ENCODE measurements around the gene KIDINS220. TPM values are rescaled to one million over a fixed set of nuclear protein-coding genes. Genes with fewer than 3 reads are reported as not detected.

KIDINS220 gene
- total RNA-seq, 2 experiments from 2014 or later, result 23.1 to 23.5 TPM

- intact Hi-C loops (cut with micrococcal nuclease), result no loop called here
- CTCF ChIA-PET, result no interaction called here
- H3K9me3 Mint-ChIP-seq, result no peaks in the 10 kb centered on the region
- no peak overlapping the region for H3K4me3 Mint-ChIP-seq
- H3K4me1 Mint-ChIP-seq (ENCODE audit: low read depth), result peaks cover 20% of the 10 kb centered on the region
- no peaks in the 10 kb centered on the region for H3K27me3 Mint-ChIP-seq
- H3K27ac Mint-ChIP-seq, result no peak overlapping the region
- DNase-seq, result no peak
- H3K36me3 Mint-ChIP-seq, result peaks cover 49% of the 10 kb centered on the region
- POLR2A ChIA-PET, result no interaction called here
Measured at GRCh38 chr2:8798393-8798792, 39.0 kb downstream of the KIDINS220 start.

- peaks cover 46% of the 10 kb centered on the region for H3K36me3 Mint-ChIP-seq
- CTCF ChIA-PET, result no interaction called here
- no peak overlapping the region for H3K4me3 Mint-ChIP-seq
- no peak for DNase-seq
- POLR2A ChIA-PET, result no interaction called here
- intact Hi-C loops (cut with micrococcal nuclease), result no loop called here
- no peaks in the 10 kb centered on the region for H3K27me3 Mint-ChIP-seq
- H3K27ac Mint-ChIP-seq, result no peak overlapping the region
- H3K4me1 Mint-ChIP-seq (ENCODE audit: low read depth), result peaks cover 19% of the 10 kb centered on the region
- no peaks in the 10 kb centered on the region for H3K9me3 Mint-ChIP-seq
Measured at GRCh38 chr2:8797682-8798081, 39.7 kb downstream of the KIDINS220 start.

DNA sequence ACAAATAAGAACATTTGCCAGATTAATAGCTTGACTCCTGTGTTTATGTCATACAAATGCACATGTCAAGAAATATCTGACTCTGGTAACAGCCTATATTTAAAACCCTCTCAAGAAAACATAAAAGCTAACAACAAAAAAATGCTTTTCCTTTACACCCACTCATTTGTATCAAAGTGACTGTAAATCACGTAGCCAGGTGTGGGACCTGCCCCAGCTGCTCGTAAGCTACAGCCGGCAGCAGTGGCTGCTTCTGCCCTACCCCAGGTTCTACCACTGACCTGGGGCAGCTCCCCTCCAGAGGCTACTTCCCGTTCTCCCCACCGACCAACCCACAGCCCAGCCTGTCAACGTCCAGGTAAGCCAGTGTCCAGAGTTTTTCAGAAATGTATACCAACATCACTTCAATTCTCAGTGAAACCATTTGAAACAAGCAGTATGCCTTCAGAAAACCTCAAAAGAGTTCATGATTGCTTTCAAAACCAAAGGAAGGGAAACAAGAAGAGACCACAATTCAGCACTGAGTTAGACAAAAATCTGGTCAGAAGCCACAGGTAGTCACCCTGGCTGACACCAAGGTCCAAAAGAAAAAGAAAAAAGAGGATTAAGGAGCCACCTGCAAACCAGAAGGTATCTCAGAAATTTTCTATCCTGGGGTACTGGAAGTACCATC is 40.4 kb downstream of the KIDINS220 start:
- POLR2A ChIA-PET, result interaction anchor here (0.7 to 0.8 kb wide), 2 partner anchors 38 to 282 kb away, joined by 3 read pairs; no protein-coding TSS in a partner anchor
- DNase-seq, result peak; percentile 33
- Mint-ChIP-seq H3K9me3 (no peaks in the 10 kb centered on the region), H3K36me3 (peaks cover 43% of the 10 kb centered on the region), H3K4me1 (ENCODE audit: low read depth) (peaks cover 19% of the 10 kb centered on the region), H3K27ac (peak overlapping the region; percentile 21), H3K4me3 (no peak overlapping the region), H3K27me3 (no peaks in the 10 kb centered on the region)
- intact Hi-C loops (cut with micrococcal nuclease), result no loop called here
- CTCF ChIA-PET, result no interaction called here

DNA sequence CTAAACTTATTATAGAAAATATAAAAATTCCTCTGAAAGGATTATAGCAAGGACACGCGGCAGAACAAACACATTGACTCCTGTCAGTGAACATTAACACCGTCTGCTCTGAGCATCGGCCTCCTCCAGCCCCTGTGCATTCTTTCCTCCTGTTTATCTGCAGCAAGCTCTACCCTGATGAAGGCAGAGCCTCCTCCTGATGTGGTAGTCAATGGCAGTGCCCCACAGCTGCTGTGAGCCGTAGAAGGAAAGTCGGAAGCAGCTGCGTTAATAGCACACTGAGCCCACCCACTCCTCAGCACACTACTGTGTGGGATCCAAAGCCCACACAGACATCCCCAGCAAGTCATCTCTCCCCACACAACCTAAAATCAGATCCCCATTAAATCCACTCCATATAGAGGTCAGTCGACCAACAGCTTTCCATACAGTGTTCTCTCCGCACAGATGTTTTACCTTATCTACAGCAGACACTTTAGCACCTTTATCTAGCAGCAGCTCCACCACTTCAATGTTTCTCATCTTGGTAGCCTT is 41.0 kb downstream of the KIDINS220 start:
- ChIA-PET CTCF (no interaction called here), POLR2A (interaction anchor here (0.7 to 0.8 kb wide), 2 partner anchors 38 to 281 kb away, joined by 3 read pairs; no protein-coding TSS in a partner anchor)
- Mint-ChIP-seq H3K27ac (no peak overlapping the region), H3K4me3 (no peak overlapping the region), H3K27me3 (no peaks in the 10 kb centered on the region), H3K36me3 (peaks cover 38% of the 10 kb centered on the region), H3K4me1 (ENCODE audit: low read depth) (peaks cover 19% of the 10 kb centered on the region), H3K9me3 (no peaks in the 10 kb centered on the region)
- intact Hi-C loops (cut with micrococcal nuclease), result no loop called here
- no peak for DNase-seq

DNA sequence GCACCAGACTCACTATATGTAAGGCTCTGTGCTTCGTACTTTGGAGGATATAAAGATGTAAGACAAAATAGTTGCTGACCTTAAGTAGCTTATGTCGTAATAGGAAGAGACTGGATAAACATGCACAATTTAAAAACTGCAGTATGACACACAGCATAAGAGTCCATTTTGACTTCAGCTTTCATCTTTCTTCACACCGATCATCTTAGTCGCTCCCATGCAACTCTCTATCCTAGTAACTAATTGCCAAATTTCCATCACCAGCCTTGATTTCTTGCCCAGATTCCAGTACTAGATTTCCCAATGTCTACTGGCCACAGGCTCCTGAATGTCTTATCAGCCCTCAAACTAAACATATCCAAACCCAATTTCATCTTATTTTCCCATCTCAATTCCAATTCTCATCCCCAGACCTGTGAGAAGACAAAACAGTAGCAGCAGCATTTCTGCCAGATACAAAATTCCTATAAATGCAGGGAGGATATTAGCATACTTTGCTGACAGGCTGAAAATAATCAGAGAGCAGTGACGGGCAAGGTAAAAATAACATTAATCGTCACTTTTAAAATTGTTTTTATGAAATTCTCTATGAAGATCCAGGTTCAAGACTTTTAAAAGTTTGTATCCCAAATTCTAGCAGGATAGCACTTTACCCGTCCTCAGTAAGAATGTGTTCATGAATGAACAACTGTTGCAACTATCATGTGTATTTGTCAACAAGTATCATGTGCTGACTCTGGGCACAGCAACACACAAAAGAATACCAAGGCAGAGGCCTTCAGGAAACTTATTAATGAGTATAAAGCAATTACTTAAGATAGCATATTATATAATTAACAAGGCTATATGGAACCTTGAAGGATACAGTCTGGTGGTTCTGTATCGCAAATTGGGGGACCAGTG is 42.2 kb downstream of the KIDINS220 start:
- H3K9me3 Mint-ChIP-seq, result no peaks in the 10 kb centered on the region

DNA sequence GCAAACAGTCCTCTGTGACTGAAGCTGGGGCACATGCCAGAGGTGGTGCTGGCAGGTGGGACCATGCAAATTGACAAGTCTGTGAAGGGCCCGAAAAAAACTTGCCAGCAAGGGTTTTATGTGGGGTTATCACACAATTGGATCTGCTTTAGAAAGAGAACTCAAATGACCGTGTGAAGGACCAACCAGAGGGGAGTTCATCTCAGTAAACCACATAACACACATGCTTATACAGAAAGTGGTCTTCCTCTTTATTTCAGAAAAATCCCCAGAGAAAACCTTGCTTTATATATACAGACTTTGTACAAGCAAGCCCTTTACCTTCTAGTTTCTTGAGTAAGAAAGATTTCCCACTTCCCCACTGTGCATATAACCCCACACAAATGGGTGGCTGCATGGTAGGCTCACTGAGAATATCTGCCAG is 46.7 kb downstream of the KIDINS220 start:
- Mint-ChIP-seq H3K4me1 (ENCODE audit: low read depth) (no peaks in the 10 kb centered on the region), H3K9me3 (no peaks in the 10 kb centered on the region), H3K4me3 (no peak overlapping the region), H3K36me3 (peaks cover 35% of the 10 kb centered on the region), H3K27me3 (no peaks in the 10 kb centered on the region), H3K27ac (no peak overlapping the region)
- intact Hi-C loops (cut with micrococcal nuclease), result no loop called here
- ChIA-PET CTCF (no interaction called here), POLR2A (no interaction called here)
- no peak for DNase-seq

More for the DNA sequence above, 42.2 kb downstream of the KIDINS220 start:
- no peaks in the 10 kb centered on the region for H3K27me3 Mint-ChIP-seq
- intact Hi-C loops (cut with micrococcal nuclease), result no loop called here
- H3K4me3 Mint-ChIP-seq, result no peak overlapping the region
- H3K36me3 Mint-ChIP-seq, result peaks cover 34% of the 10 kb centered on the region
- ChIA-PET CTCF (no interaction called here), POLR2A (no interaction called here)
- H3K4me1 Mint-ChIP-seq (ENCODE audit: low read depth), result peaks cover 19% of the 10 kb centered on the region
- H3K27ac Mint-ChIP-seq, result no peak overlapping the region
- DNase-seq, result no peak

- ChIA-PET POLR2A (no interaction called here), CTCF (no interaction called here)
- no peaks in the 10 kb centered on the region for H3K27me3 Mint-ChIP-seq
- peaks cover 1% of the 10 kb centered on the region for H3K4me1 Mint-ChIP-seq (ENCODE audit: low read depth)
- intact Hi-C loops (cut with micrococcal nuclease), result no loop called here
- H3K27ac Mint-ChIP-seq, result no peak overlapping the region
- peaks cover 40% of the 10 kb centered on the region for H3K36me3 Mint-ChIP-seq
- H3K9me3 Mint-ChIP-seq, result no peaks in the 10 kb centered on the region
- no peak for DNase-seq
- H3K4me3 Mint-ChIP-seq, result no peak overlapping the region
Measured at GRCh38 chr2:8786463-8786862, 51.0 kb downstream of the KIDINS220 start.

DNA sequence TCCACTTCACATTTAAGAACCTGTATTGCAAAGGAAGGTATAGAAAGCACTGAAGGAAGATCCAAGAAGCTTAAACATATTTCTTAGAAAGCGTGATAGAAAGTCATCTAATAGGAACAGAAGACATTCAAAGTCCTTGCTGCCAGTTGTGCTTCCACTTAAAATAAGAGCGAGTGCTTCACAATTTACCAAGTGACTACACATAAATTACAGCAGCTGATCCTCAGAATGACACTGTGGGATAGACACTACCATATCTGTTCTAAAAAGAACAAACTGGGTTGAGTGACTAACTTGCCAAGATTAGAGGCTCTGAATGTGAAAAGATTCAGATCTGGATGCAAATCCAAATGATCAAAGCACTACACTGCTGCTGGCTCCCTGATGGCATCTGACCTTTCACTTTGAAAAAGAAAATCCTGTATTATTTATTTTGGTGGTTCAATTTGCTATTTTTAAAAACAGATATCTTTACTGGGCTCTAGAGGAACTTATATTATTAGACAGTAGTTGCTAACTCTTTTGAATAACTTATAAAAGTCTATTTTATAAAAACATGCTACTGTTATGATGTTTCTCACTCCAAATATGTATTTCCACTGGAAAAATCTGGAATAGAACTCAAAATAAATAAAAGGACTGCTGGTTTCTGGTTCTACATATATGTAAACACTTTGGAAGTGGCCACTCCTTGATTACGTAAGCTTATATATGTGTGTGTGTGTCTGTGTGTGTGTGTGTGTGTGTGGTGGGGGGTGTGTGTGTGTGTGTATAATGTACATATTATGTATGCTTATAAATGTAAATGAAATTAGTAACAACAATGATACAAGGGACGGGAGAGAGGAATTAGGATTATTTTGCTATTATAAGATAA is 57.4 kb downstream of the KIDINS220 start:
- peaks cover 1% of the 10 kb centered on the region for H3K4me1 Mint-ChIP-seq (ENCODE audit: low read depth)
- no peak overlapping the region for H3K4me3 Mint-ChIP-seq
- no peak for DNase-seq
- intact Hi-C loops (cut with micrococcal nuclease), result no loop called here
- peaks cover 29% of the 10 kb centered on the region for H3K36me3 Mint-ChIP-seq
- no peaks in the 10 kb centered on the region for H3K9me3 Mint-ChIP-seq
- no peak overlapping the region for H3K27ac Mint-ChIP-seq
- H3K27me3 Mint-ChIP-seq, result no peaks in the 10 kb centered on the region
- POLR2A ChIA-PET, result no interaction called here
- CTCF ChIA-PET, result no interaction called here

DNA sequence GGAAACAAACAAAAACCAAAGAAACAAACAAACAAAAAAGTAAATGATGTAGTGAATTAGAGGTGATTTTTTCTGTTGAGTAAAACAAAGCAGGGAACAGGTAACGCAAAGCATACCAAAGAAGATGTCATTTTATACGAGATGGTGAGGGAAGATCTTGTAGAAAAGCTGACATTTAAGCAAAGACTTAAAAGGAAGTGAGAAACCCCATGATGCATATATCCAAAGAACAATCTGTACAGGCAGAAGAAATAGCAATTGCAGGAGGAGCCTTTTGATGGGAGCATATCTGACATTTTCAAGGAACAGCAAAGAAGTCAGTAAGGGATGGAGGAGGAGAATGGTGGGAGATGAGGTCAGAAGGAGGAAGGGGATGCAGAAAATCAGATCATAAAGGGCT is 63.0 kb downstream of the KIDINS220 start:
- ChIA-PET CTCF (no interaction called here), POLR2A (no interaction called here)
- Mint-ChIP-seq H3K4me3 (no peak overlapping the region), H3K36me3 (peaks cover 27% of the 10 kb centered on the region), H3K27ac (no peak overlapping the region), H3K27me3 (no peaks in the 10 kb centered on the region), H3K4me1 (ENCODE audit: low read depth) (no peaks in the 10 kb centered on the region), H3K9me3 (no peaks in the 10 kb centered on the region)
- intact Hi-C loops (cut with micrococcal nuclease), result no loop called here
- DNase-seq, result no peak

DNA sequence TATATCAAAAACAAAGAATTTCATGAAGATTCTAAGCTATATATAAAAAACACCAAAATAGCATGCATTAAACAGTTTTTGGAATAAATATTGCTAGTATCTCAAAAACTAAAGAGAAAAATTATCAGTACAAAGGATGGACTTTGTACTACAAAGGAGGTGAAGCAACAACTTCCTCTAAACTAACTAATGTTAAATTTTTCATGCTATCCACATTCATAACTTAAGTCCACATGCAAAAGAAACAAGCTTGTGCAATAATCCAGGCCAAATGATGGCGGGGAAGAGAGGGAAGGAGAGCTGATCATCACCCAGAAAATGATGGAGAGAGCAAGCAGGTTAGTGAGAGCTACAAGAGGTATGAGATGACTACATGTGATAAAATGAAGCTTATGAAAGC is 70.1 kb downstream of the KIDINS220 start:
- H3K36me3 Mint-ChIP-seq, result peaks cover 14% of the 10 kb centered on the region
- H3K27me3 Mint-ChIP-seq, result no peaks in the 10 kb centered on the region
- H3K4me1 Mint-ChIP-seq (ENCODE audit: low read depth), result no peaks in the 10 kb centered on the region
- H3K4me3 Mint-ChIP-seq, result no peak overlapping the region
- CTCF ChIA-PET, result no interaction called here
- H3K27ac Mint-ChIP-seq, result no peak overlapping the region
- no peak for DNase-seq
- no peaks in the 10 kb centered on the region for H3K9me3 Mint-ChIP-seq
- POLR2A ChIA-PET, result no interaction called here
- intact Hi-C loops (cut with micrococcal nuclease), result no loop called here

- no peak overlapping the region for H3K4me3 Mint-ChIP-seq
- ChIA-PET CTCF (interaction anchor here (0.7 to 1.0 kb wide), 3 partner anchors 68 to 1558 kb away, joined by 3 to 5 read pairs (median 5); no protein-coding TSS in a partner anchor), POLR2A (no interaction called here)
- no peaks in the 10 kb centered on the region for H3K27me3 Mint-ChIP-seq
- H3K4me1 Mint-ChIP-seq (ENCODE audit: low read depth), result no peaks in the 10 kb centered on the region
- intact Hi-C loops (cut with micrococcal nuclease), result no loop called here
- H3K36me3 Mint-ChIP-seq, result peaks cover 33% of the 10 kb centered on the region
- no peak for DNase-seq
- peaks cover 10% of the 10 kb centered on the region for H3K9me3 Mint-ChIP-seq
- no peak overlapping the region for H3K27ac Mint-ChIP-seq
Measured at GRCh38 chr2:8761529-8762164, 75.8 kb downstream of the KIDINS220 start.
